ENCODE measurements around the gene SNX10. TPM values are rescaled to one million over a fixed set of nuclear protein-coding genes. Genes with fewer than 3 reads are reported as not detected.

Gene SNX10
- total and polyA plus RNA-seq, 2 experiments from 2014 or later = 3.3 to 9.3 TPM

DNA sequence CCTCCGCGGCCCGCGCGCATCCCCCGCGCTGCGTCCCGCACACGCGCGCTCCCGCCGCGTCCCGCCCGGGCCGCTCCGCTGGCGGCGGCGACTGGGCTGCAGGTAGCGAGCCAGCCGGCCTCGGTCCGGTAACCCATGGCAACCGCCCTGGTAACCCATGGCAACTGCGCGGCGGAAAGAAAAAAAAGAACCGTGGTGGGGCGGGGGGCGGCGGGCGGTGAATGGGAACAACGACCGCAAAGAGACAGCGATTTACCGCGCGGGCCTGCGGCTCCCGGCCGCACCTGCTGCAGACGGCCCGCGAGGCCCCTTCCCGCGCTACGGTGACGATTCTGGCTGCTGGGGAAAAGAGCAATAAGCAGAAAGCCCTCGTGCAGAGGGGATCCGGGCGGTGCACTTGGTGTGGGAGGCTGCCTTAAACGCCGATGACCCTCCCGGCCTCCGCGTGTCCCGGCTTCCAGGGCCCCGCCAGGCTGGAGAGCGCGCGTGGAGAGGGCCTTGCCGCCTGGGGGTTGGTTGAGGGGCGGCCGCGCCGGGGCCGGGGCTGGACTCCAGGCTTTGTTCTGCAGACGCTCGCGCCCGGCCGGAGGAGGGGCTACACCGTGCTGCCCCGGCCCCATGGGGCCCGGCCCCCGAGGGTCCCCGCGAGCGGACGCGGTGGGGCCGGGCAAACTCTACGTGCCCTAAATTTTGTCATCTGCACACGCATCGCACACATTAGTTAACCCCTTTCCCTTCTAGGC, 84.7 kb downstream of the SNX10 start:
- Histone ChIP-seq H3K27me3 (peaks cover 24% of the 10 kb centered on the region), H3K27ac (no peak overlapping the region), H3K4me3 (peak overlapping the region; percentile 64), H3K9me3 (ENCODE audit: low read depth) (no peaks in the 10 kb centered on the region), H3K4me1 (ENCODE audit: low read depth) (no peaks in the 10 kb centered on the region), H3K36me3 (no peaks in the 10 kb centered on the region)
- peak in 1 of 2 donors; percentile 75 for DNase-seq (ENCODE audit: low read depth in 1 of 2, low spot score in 1 of 2)
- no peak for TF ChIP-seq CTCF (IDR thresholded peaks at IDR 0.05; ENCODE audit: low read depth, low read length)

GRCh38 chr7:26378016-26378415, 86.4 kb downstream of the SNX10 start:
- TF ChIP-seq CTCF (IDR thresholded peaks at IDR 0.05; ENCODE audit: low read depth, low read length) = no peak

DNA sequence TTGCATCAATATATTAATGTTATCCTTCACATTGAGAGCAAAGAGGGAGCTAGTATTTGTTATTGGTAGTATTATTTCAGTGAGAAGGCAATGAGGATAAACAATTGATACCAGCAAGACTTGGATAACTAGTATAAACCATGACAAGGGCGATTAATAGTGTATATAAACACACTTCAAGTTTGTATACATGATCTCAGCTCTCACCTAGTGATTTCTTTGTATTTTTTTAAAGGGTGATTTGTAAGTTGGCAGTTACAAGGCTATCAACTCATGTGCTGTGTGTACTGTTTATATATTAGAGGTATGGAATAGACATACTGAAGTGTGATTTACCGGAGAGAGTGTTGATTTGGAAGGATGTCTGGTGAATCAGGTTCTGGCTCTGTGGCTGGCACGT, 88.0 kb downstream of the SNX10 start:
- H3K36me3 ChIP-seq = no peaks in the 10 kb centered on the region
- H3K4me1 ChIP-seq (ENCODE audit: low read depth) = no peaks in the 10 kb centered on the region
- H3K27ac ChIP-seq = no peak overlapping the region
- H3K27me3 ChIP-seq = peaks cover 15% of the 10 kb centered on the region
- no peak for TF ChIP-seq CTCF (IDR thresholded peaks at IDR 0.05; ENCODE audit: low read depth, low read length)
- H3K9me3 ChIP-seq (ENCODE audit: low read depth) = no peaks in the 10 kb centered on the region
- DNase-seq (ENCODE audit: low read depth in 1 of 2, low spot score in 1 of 2) = no peak
- no peak overlapping the region for H3K4me3 ChIP-seq

More at GRCh38 chr7:26378016-26378415, 86.4 kb downstream of the SNX10 start:
- no peak overlapping the region for H3K27ac ChIP-seq
- no peaks in the 10 kb centered on the region for H3K36me3 ChIP-seq
- H3K4me3 ChIP-seq = no peak overlapping the region
- DNase-seq (ENCODE audit: low read depth in 1 of 2, low spot score in 1 of 2) = no peak
- no peaks in the 10 kb centered on the region for H3K4me1 ChIP-seq (ENCODE audit: low read depth)
- no peaks in the 10 kb centered on the region for H3K9me3 ChIP-seq (ENCODE audit: low read depth)
- H3K27me3 ChIP-seq = peaks cover 24% of the 10 kb centered on the region

GRCh38 chr7:26381476-26382353, 90.1 kb downstream of the SNX10 start:
- Histone ChIP-seq H3K4me1 (ENCODE audit: low read depth) (no peaks in the 10 kb centered on the region), H3K27ac (no peak overlapping the region), H3K36me3 (no peaks in the 10 kb centered on the region), H3K27me3 (peaks cover 3% of the 10 kb centered on the region), H3K4me3 (no peak overlapping the region), H3K9me3 (ENCODE audit: low read depth) (no peaks in the 10 kb centered on the region)
- no peak for TF ChIP-seq CTCF (IDR thresholded peaks at IDR 0.05; ENCODE audit: low read depth, low read length)
- no peak for DNase-seq (ENCODE audit: low read depth in 1 of 2, low spot score in 1 of 2)

DNA sequence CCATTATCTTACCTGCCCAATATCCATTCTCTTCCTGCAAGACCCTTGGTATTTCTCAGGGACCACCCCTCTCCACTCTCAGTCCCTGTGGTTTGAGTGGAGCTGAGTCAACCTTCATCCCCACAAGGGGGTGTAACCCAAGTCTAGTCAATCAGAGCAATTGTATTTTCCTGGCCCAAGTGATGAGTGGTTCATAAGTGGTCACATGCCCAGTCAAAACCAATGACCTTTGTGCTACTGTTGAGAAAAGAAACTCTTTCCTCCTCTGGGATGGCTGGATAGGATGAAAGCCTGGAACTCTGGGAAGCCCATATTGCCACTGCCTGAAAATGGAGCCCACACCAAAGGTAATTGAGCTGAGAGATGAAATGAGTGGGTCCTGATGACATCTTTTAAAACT, 93.6 kb downstream of the SNX10 start:
- no peak for TF ChIP-seq CTCF (IDR thresholded peaks at IDR 0.05; ENCODE audit: low read depth, low read length)
- Histone ChIP-seq H3K36me3 (no peaks in the 10 kb centered on the region), H3K27me3 (no peaks in the 10 kb centered on the region), H3K27ac (no peak overlapping the region), H3K4me1 (ENCODE audit: low read depth) (peaks cover 4% of the 10 kb centered on the region), H3K4me3 (no peak overlapping the region), H3K9me3 (ENCODE audit: low read depth) (no peaks in the 10 kb centered on the region)
- DNase-seq (ENCODE audit: low read depth in 1 of 2, low spot score in 1 of 2) = no peak
